Glutamatergic neuron (in vitro differentiated cells): ENCODE data around the gene WDR20. TPM values are rescaled to one million over a fixed set of nuclear protein-coding genes. Genes with fewer than 3 reads are reported as not detected.

ENCODE experiments used
- DNase-seq: peaks from one replicate; pipeline ENCODE4 v3.0.0; 2022
- H3K27ac Mint-ChIP-seq: one replicate; pipeline ENCODE4 v1.8.0; 2020; ENCODE audit warnings: mild to moderate bottlenecking, mixed read lengths, inconsistent platforms; ENCODE audit not compliant: unreplicated experiment
- H3K27me3 Mint-ChIP-seq: one replicate; pipeline ENCODE4 v1.8.0; 2020; ENCODE audit warnings: mild to moderate bottlenecking, moderate library complexity, mixed read lengths, inconsistent platforms; ENCODE audit not compliant: unreplicated experiment
- H3K36me3 Mint-ChIP-seq: one replicate; pipeline ENCODE4 v1.8.0; 2020; ENCODE audit warnings: mild to moderate bottlenecking, mixed read lengths, inconsistent platforms; ENCODE audit not compliant: unreplicated experiment
- H3K4me1 Mint-ChIP-seq: one replicate; pipeline ENCODE4 v1.8.0; 2020; ENCODE audit warnings: mild to moderate bottlenecking, low read depth, mixed read lengths, inconsistent platforms; ENCODE audit not compliant: unreplicated experiment
- H3K4me3 Mint-ChIP-seq: one replicate; pipeline ENCODE4 v1.8.0; 2020; ENCODE audit warnings: mild to moderate bottlenecking, mixed read lengths, inconsistent platforms; ENCODE audit not compliant: unreplicated experiment
- H3K9me3 Mint-ChIP-seq: one replicate; pipeline ENCODE4 v1.8.0; 2020; ENCODE audit warnings: mild to moderate bottlenecking, moderate library complexity, mixed read lengths, inconsistent platforms; ENCODE audit not compliant: unreplicated experiment
- total RNA-seq: library from RNA; stranded (reverse); fragmentation: NEBNext Ultra II Directional; extraction: Animal tissue kit (Norgen Biotek cat#: 25700); gene quantifications from one replicate; pipeline ENCODE4 v1.2.1, GENCODE V29; 2021; ENCODE audit not compliant: unreplicated experiment
- TF ChIP-seq, protein P1 (sequence below): fragments of 200-600 bp; sonication (generic); IDR thresholded peaks from one replicate; pipeline ENCODE4 v1.5.0; 2021; ENCODE audit not compliant: partially characterized antibody, unreplicated experiment

WDR20 gene
- total RNA-seq, 1 donor from 2014 or later = 38.1 TPM

DNA sequence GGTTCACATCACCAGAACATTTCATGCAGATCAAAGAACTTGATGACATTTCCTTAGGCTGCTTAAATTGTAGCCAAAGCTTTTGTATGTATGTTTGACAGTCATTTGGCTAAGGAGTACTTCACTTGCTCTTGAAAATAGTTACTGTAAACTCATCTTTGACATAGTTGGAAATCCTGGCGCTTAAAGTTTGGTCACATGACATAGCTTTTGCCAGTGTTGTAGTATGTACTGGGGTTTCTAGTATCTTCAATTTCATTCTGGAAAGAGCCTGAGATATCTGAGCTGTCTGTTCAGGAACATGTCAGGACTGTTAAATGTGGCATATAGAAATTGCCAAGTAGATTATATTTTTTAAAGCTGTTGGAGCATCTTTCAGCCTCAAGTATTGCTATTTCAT lies 55.7 kb downstream of the WDR20 start:
- TF ChIP-seq, protein P1, sequence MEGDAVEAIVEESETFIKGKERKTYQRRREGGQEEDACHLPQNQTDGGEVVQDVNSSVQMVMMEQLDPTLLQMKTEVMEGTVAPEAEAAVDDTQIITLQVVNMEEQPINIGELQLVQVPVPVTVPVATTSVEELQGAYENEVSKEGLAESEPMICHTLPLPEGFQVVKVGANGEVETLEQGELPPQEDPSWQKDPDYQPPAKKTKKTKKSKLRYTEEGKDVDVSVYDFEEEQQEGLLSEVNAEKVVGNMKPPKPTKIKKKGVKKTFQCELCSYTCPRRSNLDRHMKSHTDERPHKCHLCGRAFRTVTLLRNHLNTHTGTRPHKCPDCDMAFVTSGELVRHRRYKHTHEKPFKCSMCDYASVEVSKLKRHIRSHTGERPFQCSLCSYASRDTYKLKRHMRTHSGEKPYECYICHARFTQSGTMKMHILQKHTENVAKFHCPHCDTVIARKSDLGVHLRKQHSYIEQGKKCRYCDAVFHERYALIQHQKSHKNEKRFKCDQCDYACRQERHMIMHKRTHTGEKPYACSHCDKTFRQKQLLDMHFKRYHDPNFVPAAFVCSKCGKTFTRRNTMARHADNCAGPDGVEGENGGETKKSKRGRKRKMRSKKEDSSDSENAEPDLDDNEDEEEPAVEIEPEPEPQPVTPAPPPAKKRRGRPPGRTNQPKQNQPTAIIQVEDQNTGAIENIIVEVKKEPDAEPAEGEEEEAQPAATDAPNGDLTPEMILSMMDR = no peak
- DNase-seq = no peak
- Mint-ChIP-seq H3K4me3 (no peak overlapping the region), H3K36me3 (peaks cover 4% of the 10 kb centered on the region), H3K4me1 (peaks cover 33% of the 10 kb centered on the region), H3K27me3 (peaks cover 6% of the 10 kb centered on the region), H3K27ac (no peak overlapping the region), H3K9me3 (peaks cover 9% of the 10 kb centered on the region)

DNA sequence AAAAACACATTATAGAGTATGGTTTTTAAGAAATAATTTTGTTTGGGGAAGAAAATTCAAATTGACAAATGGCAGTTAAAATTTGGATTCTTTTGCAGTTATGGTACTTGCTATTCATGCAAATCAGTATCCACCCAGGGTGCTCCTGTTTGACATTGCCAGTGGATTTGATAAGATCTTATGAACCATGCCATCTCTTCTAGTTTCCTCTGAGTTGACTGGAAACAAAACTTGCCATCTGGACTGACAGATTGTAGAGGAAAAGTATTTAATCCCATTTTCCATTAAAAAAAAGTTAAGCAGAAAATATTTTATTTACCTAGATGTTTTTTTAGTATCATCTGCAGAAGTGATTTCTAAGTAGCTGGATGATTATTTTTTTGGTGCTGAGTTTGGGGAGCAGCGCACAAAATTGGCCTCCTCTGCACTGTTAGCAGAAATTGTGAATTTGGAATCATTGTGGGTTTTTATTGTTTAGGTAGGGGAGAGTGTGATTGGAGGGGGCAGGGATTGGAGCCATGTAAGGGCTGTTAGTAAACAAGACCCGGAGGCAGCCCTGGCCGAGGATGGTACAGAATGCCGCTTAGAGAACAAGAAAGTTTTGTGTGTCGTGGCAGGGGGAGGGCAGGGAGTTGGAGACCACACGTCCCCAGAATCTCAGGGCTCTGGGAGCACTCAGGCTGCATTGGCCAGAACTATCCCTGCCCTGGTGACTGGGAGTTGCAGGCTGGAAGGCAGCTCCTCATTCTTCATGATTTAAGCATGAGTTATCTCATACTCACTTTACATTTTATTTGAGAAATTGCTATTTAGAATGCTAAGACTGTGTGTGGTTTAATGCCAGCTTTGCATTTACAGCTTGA lies 56.6 kb downstream of the WDR20 start:
- peaks cover 30% of the 10 kb centered on the region for H3K4me1 Mint-ChIP-seq
- DNase-seq = no peak
- peak overlapping the region; percentile 57 for H3K27ac Mint-ChIP-seq
- peaks cover 6% of the 10 kb centered on the region for H3K9me3 Mint-ChIP-seq
- TF ChIP-seq, protein P1 = no peak
- no peak overlapping the region for H3K4me3 Mint-ChIP-seq
- peaks cover 6% of the 10 kb centered on the region for H3K27me3 Mint-ChIP-seq
- H3K36me3 Mint-ChIP-seq = peaks cover 4% of the 10 kb centered on the region

- Mint-ChIP-seq H3K27me3 (peaks cover 9% of the 10 kb centered on the region), H3K4me3 (no peak overlapping the region), H3K4me1 (peaks cover 28% of the 10 kb centered on the region), H3K9me3 (peaks cover 4% of the 10 kb centered on the region), H3K36me3 (peaks cover 4% of the 10 kb centered on the region), H3K27ac (no peak overlapping the region)
- no peak for DNase-seq
- TF ChIP-seq, protein P1 = no peak
Observed at GRCh38 chr14:102196902-102197230, 57.2 kb downstream of the WDR20 start.

- H3K4me1 Mint-ChIP-seq = peaks cover 30% of the 10 kb centered on the region
- TF ChIP-seq, protein P1 = no peak
- H3K36me3 Mint-ChIP-seq = peaks cover 4% of the 10 kb centered on the region
- H3K27me3 Mint-ChIP-seq = peaks cover 9% of the 10 kb centered on the region
- no peak overlapping the region for H3K27ac Mint-ChIP-seq
- peaks cover 4% of the 10 kb centered on the region for H3K9me3 Mint-ChIP-seq
- no peak overlapping the region for H3K4me3 Mint-ChIP-seq
- no peak for DNase-seq
Observed at GRCh38 chr14:102197317-102197853, 57.7 kb downstream of the WDR20 start.
